Sigmoid colon (tissue), 7 donors: Measurements from ENCODE around the gene CDX2. TPM values are rescaled to one million over a fixed set of nuclear protein-coding genes. Genes with fewer than 3 reads are reported as not detected.

Source experiments
- DNase-seq: peaks from one replicate; pipeline ENCODE4 v3.0.0-alpha.2; 2019
- H3K27ac ChIP-seq, 4 donors: fragments of 200-600 bp; sonication (generic); one replicate each; pipeline ENCODE4 v1.5.1; 2016 to 2019; ENCODE audit warnings: mild to moderate bottlenecking in 1 of 4
- H3K27me3 ChIP-seq, 3 donors: fragments of 200-600 bp; sonication (generic); one replicate each; pipeline ENCODE4 v1.5.1; 2019; ENCODE audit warnings: mild to moderate bottlenecking in 1 of 3
- H3K36me3 ChIP-seq, 4 donors: fragments of 200-600 bp; sonication (generic); one replicate each; pipeline ENCODE4 v1.5.1; 2016 to 2019
- H3K4me1 ChIP-seq, 4 donors: fragments of 200-600 bp; sonication (generic); one replicate each; pipeline ENCODE4 v1.5.1; 2017 to 2019
- H3K4me3 ChIP-seq, 4 donors: fragments of 200-600 bp; sonication (generic); one replicate each; pipeline ENCODE4 v1.5.1; 2017 to 2019; ENCODE audit warnings: mild to moderate bottlenecking in 2 of 4, moderate library complexity in 1 of 4
- H3K9me3 ChIP-seq, 4 donors: fragments of 200-600 bp in 3 of 4; sonication (generic) in 3 of 4; one replicate each; pipeline versions ENCODE4 v1.5.1 to v1.6.1; 2013 to 2019
- EP300 ChIP-seq, 4 donors: sonication (generic); formaldehyde crosslinking; IDR thresholded peaks; one replicate each; pipeline ENCODE4 v1.6.1; 2017; ENCODE audit warnings: antibody characterized with exemption in 4 of 4
- POLR2A ChIP-seq, 2 donors: fragments of 450-650 bp; IDR thresholded peaks; one replicate each; pipeline ENCODE4 v1.6.1; 2016; ENCODE audit warnings: antibody characterized with exemption in 2 of 2, mild to moderate bottlenecking in 2 of 2, moderate library complexity in 2 of 2
- POLR2AphosphoS5 ChIP-seq, 4 donors: sonication (generic); formaldehyde crosslinking; IDR thresholded peaks; one replicate each; pipeline ENCODE4 v1.6.1; 2017; ENCODE audit warnings: antibody characterized with exemption in 4 of 4
- WGBS, 2 donors: extraction: QIAGEN DNeasy Blood & Tissue Kit; methylation state at CpG; one replicate each; pipeline ENCODE4 v1.1.7; 2013; 5-methylcytosine and 5-hydroxymethylcytosine counted together
- intact Hi-C: fragments of 100-400 bp; cut with DNase I; formaldehyde crosslinking; loops from one replicate; pipeline ENCODE4 v1.15.1; 2023
- polyA plus RNA-seq, 3 donors: library from polyadenylated mRNA; stranded (reverse); fragments of 200-250 nt; gene quantifications; one replicate each; pipeline ENCODE4 v1.2.3, GENCODE V29; 2013
- total RNA-seq, 4 donors: library from RNA; depleted of rRNA; stranded (reverse); fragments of >200 nt; gene quantifications; one replicate each; pipeline ENCODE4 v1.1.0, GENCODE V29; 2016
- TF ChIP-seq, protein P1 (sequence below), 4 experiments: fragments of 450-650 bp in 3 of 4; fragments of 200-600 bp in 1 of 4; IDR thresholded peaks; one replicate each; pipeline ENCODE4 v1.5.1; 2016 to 2019; ENCODE audit warnings: antibody characterized with exemption in 4 of 4, mild to moderate bottlenecking in 3 of 4, moderate library complexity in 2 of 4
- donor health status: healthy with polysubstance abuse.
- donor health status: Bipolar disorder and iron deficiency.
- donor health status: healthy.

CDX2 gene
- total and polyA plus RNA-seq, 7 donors: 146 to 220 (median 168) TPM; not detected in 4

DNA sequence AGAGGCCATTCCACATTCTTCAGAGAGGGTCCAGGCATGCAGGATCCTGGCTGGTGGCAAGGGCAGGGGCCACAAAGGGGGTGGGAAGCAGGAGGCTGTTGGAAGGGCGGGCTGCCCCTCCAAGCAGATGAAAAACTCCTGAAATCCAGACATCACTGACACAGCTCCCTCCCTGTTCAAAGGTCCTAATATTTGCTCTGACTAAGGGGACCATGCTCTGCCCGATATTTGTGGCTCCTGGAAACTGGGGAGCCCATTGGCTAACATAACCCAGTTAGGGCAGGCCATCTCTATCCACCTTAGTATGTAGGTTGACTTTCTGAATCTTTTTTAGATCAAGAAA, 3.3 kb upstream of the CDX2 start:
- intact Hi-C loops: no loop called here
- peaks cover 46 to 99% (median 91%) of the 10 kb centered on the region in 3 donors for H3K27me3 ChIP-seq
- 39 to 58% methylated on average over 2 of the region's 2 CpGs for WGBS, 2 donors
- H3K4me1 ChIP-seq: peaks cover 0 to 28% (median 18%) of the 10 kb centered on the region in 4 donors
- no peak overlapping the region for H3K4me3 ChIP-seq
- no peaks in the 10 kb centered on the region for H3K36me3 ChIP-seq
- no peaks in the 10 kb centered on the region for H3K9me3 ChIP-seq
- TF ChIP-seq POLR2A (IDR thresholded peaks at IDR 0.05) (no peak), EP300 (IDR thresholded peaks at IDR 0.05) (no peak), POLR2AphosphoS5 (IDR thresholded peaks at IDR 0.05) (no peak)
- TF ChIP-seq, protein P1, sequence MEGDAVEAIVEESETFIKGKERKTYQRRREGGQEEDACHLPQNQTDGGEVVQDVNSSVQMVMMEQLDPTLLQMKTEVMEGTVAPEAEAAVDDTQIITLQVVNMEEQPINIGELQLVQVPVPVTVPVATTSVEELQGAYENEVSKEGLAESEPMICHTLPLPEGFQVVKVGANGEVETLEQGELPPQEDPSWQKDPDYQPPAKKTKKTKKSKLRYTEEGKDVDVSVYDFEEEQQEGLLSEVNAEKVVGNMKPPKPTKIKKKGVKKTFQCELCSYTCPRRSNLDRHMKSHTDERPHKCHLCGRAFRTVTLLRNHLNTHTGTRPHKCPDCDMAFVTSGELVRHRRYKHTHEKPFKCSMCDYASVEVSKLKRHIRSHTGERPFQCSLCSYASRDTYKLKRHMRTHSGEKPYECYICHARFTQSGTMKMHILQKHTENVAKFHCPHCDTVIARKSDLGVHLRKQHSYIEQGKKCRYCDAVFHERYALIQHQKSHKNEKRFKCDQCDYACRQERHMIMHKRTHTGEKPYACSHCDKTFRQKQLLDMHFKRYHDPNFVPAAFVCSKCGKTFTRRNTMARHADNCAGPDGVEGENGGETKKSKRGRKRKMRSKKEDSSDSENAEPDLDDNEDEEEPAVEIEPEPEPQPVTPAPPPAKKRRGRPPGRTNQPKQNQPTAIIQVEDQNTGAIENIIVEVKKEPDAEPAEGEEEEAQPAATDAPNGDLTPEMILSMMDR (IDR thresholded peaks at IDR 0.05): no peak
- no peak for DNase-seq
- H3K27ac ChIP-seq: no peak overlapping the region

DNA sequence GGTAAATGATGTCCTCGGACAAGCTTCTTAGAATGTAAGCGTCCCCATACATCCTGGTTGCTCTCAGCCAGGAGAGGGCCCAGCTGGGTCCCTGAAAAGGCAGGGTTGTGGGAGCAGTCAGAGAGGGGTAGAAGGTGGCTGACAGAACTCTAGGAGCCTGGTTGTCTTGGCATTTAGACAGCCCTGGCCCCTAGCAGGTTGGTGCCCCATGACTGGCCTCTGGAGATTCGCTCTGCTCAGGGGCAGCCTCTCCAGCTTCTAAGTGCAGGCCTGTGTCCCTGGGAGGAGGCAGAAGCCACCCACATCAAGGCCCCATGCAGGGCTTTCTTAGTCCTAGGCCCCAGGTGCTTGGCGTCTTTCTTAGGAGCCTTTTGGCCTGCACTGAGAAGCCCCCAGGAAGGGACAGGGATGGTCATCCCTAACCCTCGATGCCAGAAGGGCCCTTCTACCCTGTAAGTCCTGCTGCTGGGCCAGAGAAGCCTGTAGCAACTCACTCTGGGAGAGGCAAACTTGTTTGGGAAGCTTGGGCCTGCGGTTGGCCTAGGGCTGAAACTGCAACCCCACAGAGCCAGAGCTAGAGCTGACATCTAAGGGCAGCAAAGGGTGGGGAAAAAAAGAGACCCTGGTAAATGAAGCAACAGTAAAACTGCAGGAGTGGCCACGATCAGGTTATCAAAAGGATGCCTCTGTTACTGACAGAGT, 2.8 kb upstream of the CDX2 start:
- no peak overlapping the region for H3K27ac ChIP-seq

DNA sequence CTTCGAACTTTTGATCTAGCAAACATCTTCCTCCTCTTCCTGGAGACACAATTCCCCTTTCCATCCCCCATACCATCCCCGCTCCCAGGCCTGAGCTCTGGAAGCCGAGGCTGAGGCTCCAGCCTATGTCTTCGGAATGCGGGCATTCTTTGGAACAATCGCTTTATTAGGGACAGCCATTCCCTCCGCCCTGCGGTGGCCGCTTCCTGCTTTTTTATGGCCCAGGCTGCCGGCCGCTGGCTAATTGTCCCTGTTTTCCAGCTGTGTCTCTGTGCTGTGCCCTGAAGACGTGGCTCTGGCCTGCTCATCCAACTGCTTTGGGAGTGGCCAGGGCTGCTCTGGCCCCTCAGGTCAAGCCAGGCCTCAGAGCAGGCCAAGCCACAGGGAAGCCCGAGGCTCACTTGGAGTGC, 2.1 kb upstream of the CDX2 start:
- DNase-seq: no peak
- intact Hi-C loops: no loop called here
- Histone ChIP-seq H3K4me1 (peaks cover 0 to 34% (median 23%) of the 10 kb centered on the region in 4 donors), H3K27me3 (peaks cover 52 to 99% (median 91%) of the 10 kb centered on the region in 3 donors), H3K27ac (no peak overlapping the region), H3K9me3 (no peaks in the 10 kb centered on the region), H3K4me3 (no peak overlapping the region), H3K36me3 (no peaks in the 10 kb centered on the region)
- WGBS, 2 donors: 6 to 26% methylated on average over 13 of the region's 13 CpGs
- TF ChIP-seq POLR2A (IDR thresholded peaks at IDR 0.05) (no peak), EP300 (IDR thresholded peaks at IDR 0.05) (no peak), POLR2AphosphoS5 (IDR thresholded peaks at IDR 0.05) (no peak)
- TF ChIP-seq, protein P1 (IDR thresholded peaks at IDR 0.05): no peak

More for the DNA sequence above, 2.8 kb upstream of the CDX2 start:
- Histone ChIP-seq H3K36me3 (no peaks in the 10 kb centered on the region), H3K4me1 (peaks cover 0 to 28% (median 20%) of the 10 kb centered on the region in 4 donors), H3K4me3 (no peak overlapping the region), H3K9me3 (no peaks in the 10 kb centered on the region), H3K27me3 (peaks cover 46 to 99% (median 91%) of the 10 kb centered on the region in 3 donors)
- intact Hi-C loops: no loop called here
- no peak for DNase-seq
- TF ChIP-seq POLR2AphosphoS5 (IDR thresholded peaks at IDR 0.05) (no peak), POLR2A (IDR thresholded peaks at IDR 0.05) (no peak), EP300 (IDR thresholded peaks at IDR 0.05) (no peak)
- TF ChIP-seq, protein P1 (IDR thresholded peaks at IDR 0.05): no peak
- WGBS, 2 donors: 14 to 52% methylated on average over 7 of the region's 7 CpGs

DNA sequence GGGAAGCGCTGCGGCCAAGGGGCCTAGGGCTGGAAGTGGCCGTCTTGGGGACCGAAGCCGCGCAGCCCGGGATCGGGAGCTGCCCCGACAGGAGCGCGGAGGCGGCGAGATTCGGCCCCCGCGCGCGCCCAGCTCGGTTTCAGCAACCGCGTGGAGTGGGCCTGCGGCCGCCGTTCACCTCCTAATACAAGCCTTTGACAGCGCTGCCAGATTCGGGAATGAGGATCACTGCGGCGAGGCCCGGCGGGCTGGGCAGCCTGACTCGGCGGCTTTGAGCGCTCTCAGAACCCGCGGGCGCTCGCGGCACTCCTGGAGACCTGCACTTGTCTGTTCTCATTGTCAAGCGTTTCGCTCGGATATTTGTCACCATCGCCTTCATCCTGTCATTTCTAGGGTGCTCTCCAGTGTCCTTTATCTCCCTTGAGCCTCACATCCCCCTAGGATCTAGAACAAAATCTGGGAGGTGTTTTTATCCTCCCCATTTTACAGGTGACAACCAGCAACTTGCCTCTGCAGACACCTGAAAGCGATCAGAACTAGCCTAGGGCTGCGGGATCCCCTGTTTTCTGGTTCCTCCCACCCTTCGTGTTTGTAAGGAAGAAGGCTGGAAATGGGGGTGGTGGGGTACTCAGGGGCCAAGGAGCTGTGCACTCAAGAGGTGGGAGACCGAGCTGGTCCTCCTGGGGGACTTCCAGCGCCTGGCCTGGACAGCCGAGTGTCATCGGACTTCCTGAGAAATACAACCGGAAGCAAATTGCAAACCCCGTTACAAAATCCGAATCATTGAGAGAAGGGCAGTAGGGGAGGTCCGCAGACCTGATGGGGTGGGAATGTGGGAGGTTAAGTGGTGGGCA, 1.5 kb upstream of the CDX2 start:
- 6 to 7% methylated on average over 53 of the region's 53 CpGs for WGBS, 2 donors
- Histone ChIP-seq H3K9me3 (no peaks in the 10 kb centered on the region), H3K36me3 (no peaks in the 10 kb centered on the region), H3K4me3 (no peak overlapping the region), H3K4me1 (peaks cover 0 to 32% (median 22%) of the 10 kb centered on the region in 4 donors), H3K27ac (no peak overlapping the region), H3K27me3 (peaks cover 53 to 99% (median 91%) of the 10 kb centered on the region in 3 donors)
- intact Hi-C loops: no loop called here
- TF ChIP-seq EP300 (IDR thresholded peaks at IDR 0.05) (no peak), POLR2AphosphoS5 (IDR thresholded peaks at IDR 0.05) (no peak), POLR2A (IDR thresholded peaks at IDR 0.05) (no peak)
- TF ChIP-seq, protein P1 (IDR thresholded peaks at IDR 0.05): no peak
- DNase-seq: no peak
